Activated naive CD8-positive, alpha-beta T cell treated with anti-CD3 and anti-CD28 coated beads, Interleukin-2, amount 10 ng/mL, durations not matched to agents 7 days and 5 days (primary cell): ENCODE data around the gene RBMS1. TPM values are rescaled to one million over a fixed set of nuclear protein-coding genes. Genes with fewer than 3 reads are reported as not detected.
"Not testable (repeated sequence)": the region's sequence is repeated elsewhere in the genome, so short reads cannot be mapped to it uniquely, and the experiment has no call there.

Experiments used
- ATAC-seq: fragments of 150-1000 bp; cut with Tn5 transposase; one replicate; pipeline ENCODE4 v1.10.0; 2021; ENCODE audit warnings: low read depth, moderate library complexity
- POLR2A ChIA-PET: fragments of 350-600 bp; sonication (Branson Sonifier 250); formaldehyde crosslinking; loops from one replicate; lab custom pipeline; 2021; ENCODE audit warnings: antibody characterized with exemption; lab: Charles Lee
- DNase-seq: peaks from one replicate; pipeline ENCODE4 v3.0.0; 2021
- H3K27ac Mint-ChIP-seq: one replicate; pipeline ENCODE4 v1.8.0; 2022; ENCODE audit warnings: mild to moderate bottlenecking, mixed read lengths
- H3K27me3 Mint-ChIP-seq: one replicate; pipeline ENCODE4 v1.8.0; 2022; ENCODE audit warnings: mild to moderate bottlenecking, moderate library complexity, mixed read lengths
- H3K36me3 Mint-ChIP-seq: one replicate; pipeline ENCODE4 v1.8.0; 2021; ENCODE audit warnings: mild to moderate bottlenecking, mixed read lengths
- H3K4me1 Mint-ChIP-seq: one replicate; pipeline ENCODE4 v1.8.0; 2021; ENCODE audit warnings: mixed read lengths
- H3K4me3 Mint-ChIP-seq: one replicate; pipeline ENCODE4 v1.8.0; 2022; ENCODE audit warnings: mild to moderate bottlenecking, moderate library complexity, mixed read lengths
- H3K9me3 Mint-ChIP-seq: one replicate; pipeline ENCODE4 v1.8.0; 2021; ENCODE audit warnings: mixed read lengths
- total RNA-seq, 2 experiments: library from RNA; stranded (reverse); gene quantifications; one replicate each; pipeline ENCODE4 v1.2.3, GENCODE V29; 2021

The RBMS1 gene
- total RNA-seq, 2 experiments from 2014 or later = 87.9 to 90.6 TPM

- peaks cover 13% of the 10 kb centered on the region for H3K36me3 Mint-ChIP-seq
- H3K4me1 Mint-ChIP-seq = peaks cover 64% of the 10 kb centered on the region
- no peak for DNase-seq
- no peak for ATAC-seq
- peak overlapping the region; percentile 25 for H3K4me3 Mint-ChIP-seq
- POLR2A ChIA-PET = no interaction called here
- no peaks in the 10 kb centered on the region for H3K27me3 Mint-ChIP-seq
- no peaks in the 10 kb centered on the region for H3K9me3 Mint-ChIP-seq
- H3K27ac Mint-ChIP-seq = no peak overlapping the region
These were observed 120.3 kb downstream of the RBMS1 start for GRCh38 chr2:160373263-160373662.

DNA sequence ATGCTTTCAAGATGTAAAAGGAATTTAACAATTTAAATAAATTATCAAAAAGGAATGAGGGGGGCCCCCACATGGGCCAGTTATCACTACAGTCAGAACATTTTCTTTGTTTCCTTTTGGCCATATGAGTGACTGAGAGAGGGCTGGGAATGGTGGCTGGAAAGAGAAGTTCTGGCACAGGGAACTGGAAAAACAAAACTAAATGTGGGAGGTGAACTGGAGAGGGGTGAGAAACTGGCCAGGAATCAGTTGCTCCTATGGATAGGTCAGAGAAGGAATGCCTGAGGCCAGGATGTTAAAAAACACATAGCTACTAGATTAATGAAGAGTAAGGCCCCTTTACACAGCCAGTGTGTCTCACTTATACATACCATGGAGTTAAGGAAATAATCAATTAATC lies 121.0 kb downstream of the RBMS1 start:
- no peak overlapping the region for H3K27ac Mint-ChIP-seq
- peaks cover 70% of the 10 kb centered on the region for H3K4me1 Mint-ChIP-seq
- H3K27me3 Mint-ChIP-seq = no peaks in the 10 kb centered on the region
- ATAC-seq (no peak), DNase-seq (no peak)
- no peak overlapping the region for H3K4me3 Mint-ChIP-seq
- H3K9me3 Mint-ChIP-seq = no peaks in the 10 kb centered on the region
- POLR2A ChIA-PET = no interaction called here
- peaks cover 16% of the 10 kb centered on the region for H3K36me3 Mint-ChIP-seq

DNA sequence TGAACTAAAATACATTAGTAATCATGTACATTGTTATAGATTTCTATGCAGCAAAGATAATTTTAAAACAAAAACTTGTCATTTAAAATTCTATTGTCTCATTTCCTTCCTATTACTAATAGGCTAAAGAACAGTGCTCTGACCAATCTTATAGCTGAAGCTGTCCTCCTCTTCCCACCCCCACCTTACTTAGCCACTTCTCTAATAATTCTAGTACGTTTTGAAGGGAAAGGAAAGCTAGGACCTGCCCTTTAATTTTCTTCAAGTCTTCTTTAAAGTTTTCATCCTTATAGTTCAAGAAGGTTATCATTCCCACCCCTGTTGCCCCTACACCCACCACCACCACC lies 121.6 kb downstream of the RBMS1 start:
- POLR2A ChIA-PET = no interaction called here
- H3K4me3 Mint-ChIP-seq = no peak overlapping the region
- no peaks in the 10 kb centered on the region for H3K9me3 Mint-ChIP-seq
- DNase-seq = no peak
- no peak for ATAC-seq
- H3K27ac Mint-ChIP-seq = no peak overlapping the region
- peaks cover 16% of the 10 kb centered on the region for H3K36me3 Mint-ChIP-seq
- no peaks in the 10 kb centered on the region for H3K27me3 Mint-ChIP-seq
- H3K4me1 Mint-ChIP-seq = peaks cover 67% of the 10 kb centered on the region

- POLR2A ChIA-PET = no interaction called here
These were observed 122.2 kb downstream of the RBMS1 start for GRCh38 chr2:160371251-160372009.

DNA sequence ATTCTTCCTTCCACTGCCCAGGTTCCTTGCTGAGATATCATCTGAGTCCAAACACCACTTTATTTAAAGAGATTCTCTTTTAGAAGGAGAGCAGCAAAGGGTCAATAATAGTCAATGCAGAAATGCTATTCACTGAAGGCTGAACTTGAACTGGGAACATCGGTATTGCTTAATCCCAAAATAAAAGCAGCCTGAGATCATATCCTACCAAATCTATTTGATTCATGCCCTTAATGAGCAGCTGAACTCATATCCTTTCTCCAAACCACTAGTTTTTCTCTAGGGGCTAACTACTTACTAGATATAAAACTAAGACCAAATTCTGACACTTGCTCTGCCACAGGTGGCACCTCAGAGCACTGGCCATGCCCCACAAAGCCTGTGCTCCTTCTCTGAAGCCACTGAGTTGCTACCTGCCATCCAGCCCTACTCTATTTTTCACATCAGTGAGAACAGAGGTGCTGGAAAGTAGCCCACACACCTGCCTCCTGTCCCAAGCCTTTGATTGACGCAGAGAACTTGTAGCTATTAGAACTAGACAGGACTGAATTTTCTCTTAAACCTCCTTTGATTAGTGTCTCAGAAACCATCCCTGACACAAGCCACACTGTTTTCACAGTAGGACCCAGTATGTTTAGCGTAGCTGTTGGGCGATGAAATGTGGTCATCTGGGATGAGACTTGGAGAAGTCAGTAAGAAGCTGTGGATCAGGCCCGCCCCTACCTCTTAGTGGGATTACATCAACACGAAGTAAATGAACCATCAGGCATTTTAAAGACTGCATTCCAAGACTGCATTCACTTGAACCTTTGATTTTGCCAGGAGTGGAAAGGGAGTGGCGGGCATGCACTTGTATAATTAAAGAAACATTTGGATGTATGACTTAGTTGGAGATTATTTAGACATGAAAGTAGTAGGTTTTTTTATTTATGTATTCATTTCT lies 124.3 kb downstream of the RBMS1 start:
- Mint-ChIP-seq H3K4me3 (no peak overlapping the region), H3K27ac (no peak overlapping the region), H3K27me3 (no peaks in the 10 kb centered on the region), H3K4me1 (peaks cover 52% of the 10 kb centered on the region), H3K36me3 (peaks cover 28% of the 10 kb centered on the region), H3K9me3 (no peaks in the 10 kb centered on the region)
- POLR2A ChIA-PET = no interaction called here
- DNase-seq (no peak), ATAC-seq (no peak)

More at GRCh38 chr2:160371251-160372009, 122.2 kb downstream of the RBMS1 start:
- ATAC-seq = no peak
- Mint-ChIP-seq H3K36me3 (peaks cover 18% of the 10 kb centered on the region), H3K4me3 (no peak overlapping the region), H3K27ac (no peak overlapping the region), H3K27me3 (no peaks in the 10 kb centered on the region), H3K4me1 (peaks cover 65% of the 10 kb centered on the region), H3K9me3 (no peaks in the 10 kb centered on the region)
- no peak for DNase-seq

GRCh38 chr2:160367887-160368286 lies 125.7 kb downstream of the RBMS1 start:
- ATAC-seq = peak; percentile 64
- POLR2A ChIA-PET = no interaction called here

GRCh38 chr2:160367139-160367538 lies 126.5 kb downstream of the RBMS1 start:
- ATAC-seq, H3K27me3 Mint-ChIP-seq, DNase-seq, H3K4me3 Mint-ChIP-seq, H3K9me3 Mint-ChIP-seq, POLR2A ChIA-PET, H3K27ac Mint-ChIP-seq: not testable (repeated sequence)
- peaks cover 39% of the 10 kb centered on the region for H3K4me1 Mint-ChIP-seq
- H3K36me3 Mint-ChIP-seq = peaks cover 30% of the 10 kb centered on the region

More at GRCh38 chr2:160367887-160368286, 125.7 kb downstream of the RBMS1 start:
- DNase-seq = no peak
- H3K9me3 Mint-ChIP-seq = no peaks in the 10 kb centered on the region
- peak overlapping the region; percentile 66 for H3K4me3 Mint-ChIP-seq
- H3K36me3 Mint-ChIP-seq = peaks cover 30% of the 10 kb centered on the region
- no peaks in the 10 kb centered on the region for H3K27me3 Mint-ChIP-seq
- H3K4me1 Mint-ChIP-seq = peaks cover 41% of the 10 kb centered on the region
- H3K27ac Mint-ChIP-seq = peak overlapping the region; percentile 52

GRCh38 chr2:160366474-160366873 lies 127.1 kb downstream of the RBMS1 start:
- no peaks in the 10 kb centered on the region for H3K9me3 Mint-ChIP-seq
- no peak for ATAC-seq
- no peak overlapping the region for H3K4me3 Mint-ChIP-seq
- peaks cover 30% of the 10 kb centered on the region for H3K36me3 Mint-ChIP-seq
- POLR2A ChIA-PET = no interaction called here
- H3K4me1 Mint-ChIP-seq = peaks cover 34% of the 10 kb centered on the region
- DNase-seq = no peak
- no peaks in the 10 kb centered on the region for H3K27me3 Mint-ChIP-seq
- H3K27ac Mint-ChIP-seq = no peak overlapping the region

DNA sequence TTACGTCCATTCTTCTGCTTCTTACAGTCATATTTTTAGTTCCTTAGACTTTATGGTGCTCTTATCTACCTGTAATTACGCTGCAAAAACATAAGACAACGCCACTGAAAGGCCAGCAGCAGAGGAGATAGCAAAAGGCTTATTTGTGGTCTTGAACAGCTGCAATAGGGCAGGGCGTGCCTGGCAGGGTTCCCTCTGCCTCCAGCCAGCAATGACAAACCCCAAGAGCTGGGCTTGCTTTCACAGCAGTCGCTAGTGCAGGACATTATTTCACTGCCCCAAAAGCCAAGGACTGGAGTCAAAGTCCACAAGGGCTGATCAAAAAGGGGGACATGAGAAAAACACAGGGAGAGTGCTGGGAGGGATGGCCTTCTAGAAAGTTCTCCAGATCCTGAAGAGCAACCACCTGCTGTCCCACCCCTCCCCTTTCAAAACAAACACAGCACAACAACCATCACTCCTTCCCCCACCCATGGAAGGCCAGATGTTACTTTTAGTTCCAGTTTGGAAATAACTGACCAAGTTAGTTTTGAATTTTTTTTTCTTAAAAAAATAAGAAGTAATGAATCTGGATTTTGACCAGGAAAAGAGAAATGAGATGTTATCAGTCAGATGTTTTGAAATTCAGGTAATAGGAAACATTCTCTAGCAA lies 127.8 kb downstream of the RBMS1 start:
- Mint-ChIP-seq H3K4me1 (peaks cover 30% of the 10 kb centered on the region), H3K27ac (no peak overlapping the region), H3K36me3 (peaks cover 33% of the 10 kb centered on the region), H3K4me3 (no peak overlapping the region), H3K27me3 (no peaks in the 10 kb centered on the region), H3K9me3 (no peaks in the 10 kb centered on the region)
- ATAC-seq (no peak), DNase-seq (no peak)
- POLR2A ChIA-PET = no interaction called here

- H3K4me3 Mint-ChIP-seq = no peak overlapping the region
- peaks cover 38% of the 10 kb centered on the region for H3K36me3 Mint-ChIP-seq
- ATAC-seq = no peak
- POLR2A ChIA-PET = no interaction called here
- no peak for DNase-seq
- H3K27me3 Mint-ChIP-seq = no peaks in the 10 kb centered on the region
- no peaks in the 10 kb centered on the region for H3K9me3 Mint-ChIP-seq
- H3K27ac Mint-ChIP-seq = no peak overlapping the region
- H3K4me1 Mint-ChIP-seq = peaks cover 26% of the 10 kb centered on the region
These were observed 129.2 kb downstream of the RBMS1 start for GRCh38 chr2:160364364-160364763.

DNA sequence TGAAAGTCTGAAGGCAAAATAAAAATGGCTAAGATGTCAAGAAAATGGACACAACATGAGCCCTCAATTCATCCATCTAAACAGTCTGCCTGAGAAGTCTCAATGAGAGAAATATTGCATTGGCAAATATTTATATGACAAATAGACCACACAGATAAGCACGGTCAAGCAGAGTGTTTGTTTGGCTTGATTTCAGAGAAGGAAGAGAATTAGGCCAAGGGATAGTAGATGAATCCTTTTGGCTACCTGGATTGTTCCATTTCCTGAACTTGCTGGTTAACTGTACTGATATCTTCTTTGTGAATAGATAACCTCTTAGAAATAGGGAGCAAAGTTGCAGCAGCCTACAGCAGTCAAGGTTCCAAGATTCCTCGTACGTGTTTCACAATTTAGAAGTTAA lies 129.6 kb downstream of the RBMS1 start:
- DNase-seq (no peak), ATAC-seq (no peak)
- Mint-ChIP-seq H3K4me3 (no peak overlapping the region), H3K9me3 (no peaks in the 10 kb centered on the region), H3K36me3 (peaks cover 38% of the 10 kb centered on the region), H3K4me1 (peaks cover 22% of the 10 kb centered on the region), H3K27ac (no peak overlapping the region), H3K27me3 (no peaks in the 10 kb centered on the region)
- POLR2A ChIA-PET = no interaction called here

GRCh38 chr2:160363055-160363454 lies 130.6 kb downstream of the RBMS1 start:
- ATAC-seq (no peak), DNase-seq (no peak)
- Mint-ChIP-seq H3K4me1 (peaks cover 18% of the 10 kb centered on the region), H3K4me3 (no peak overlapping the region), H3K27me3 (no peaks in the 10 kb centered on the region), H3K27ac (no peak overlapping the region), H3K36me3 (peaks cover 39% of the 10 kb centered on the region), H3K9me3 (no peaks in the 10 kb centered on the region)
- POLR2A ChIA-PET = no interaction called here

- H3K27me3 Mint-ChIP-seq = no peaks in the 10 kb centered on the region
- POLR2A ChIA-PET = no interaction called here
- no peak overlapping the region for H3K4me3 Mint-ChIP-seq
- H3K36me3 Mint-ChIP-seq = peaks cover 42% of the 10 kb centered on the region
- no peak for DNase-seq
- no peak for ATAC-seq
- no peak overlapping the region for H3K27ac Mint-ChIP-seq
- H3K4me1 Mint-ChIP-seq = peaks cover 16% of the 10 kb centered on the region
- H3K9me3 Mint-ChIP-seq = no peaks in the 10 kb centered on the region
These were observed 131.1 kb downstream of the RBMS1 start for GRCh38 chr2:160362541-160362940.
